Esophagus (tissue), 2 donors: Measurements from ENCODE around the gene SPTLC3. TPM values are rescaled to one million over a fixed set of nuclear protein-coding genes. Genes with fewer than 3 reads are reported as not detected.
"Not testable (repeated sequence)": the region's sequence is repeated elsewhere in the genome, so short reads cannot be mapped to it uniquely, and the experiment has no call there.

Experiments used
- H3K27ac ChIP-seq, 2 donors: one replicate each; pipeline ENCODE4 v1.5.1; 2013; ENCODE audit warnings: low read depth in 2 of 2, mild to moderate bottlenecking in 2 of 2, inconsistent platforms in 1 of 2, low read length in 1 of 2, moderate library complexity in 1 of 2
- H3K27me3 ChIP-seq, 2 donors: one replicate each; pipeline ENCODE4 v1.6.1; 2013; ENCODE audit warnings: low read length in 2 of 2, control low read depth in 1 of 2, mild to moderate bottlenecking in 1 of 2; ENCODE audit not compliant: insufficient read depth in 2 of 2, control insufficient read depth in 1 of 2
- H3K36me3 ChIP-seq, 2 donors: one replicate each; pipeline ENCODE4 v1.6.1; 2013; ENCODE audit warnings: low read length in 1 of 2; ENCODE audit not compliant: control insufficient read depth in 2 of 2, insufficient read depth in 2 of 2
- H3K4me1 ChIP-seq, 2 donors: one replicate each; pipeline ENCODE4 v1.6.1; 2013; ENCODE audit warnings: low read length in 1 of 2; ENCODE audit not compliant: control insufficient read depth in 2 of 2, insufficient read depth in 2 of 2
- H3K4me3 ChIP-seq, 2 donors: one replicate each; pipeline ENCODE4 v1.5.1; 2013; ENCODE audit warnings: low read length in 2 of 2, mild to moderate bottlenecking in 2 of 2, low read depth in 1 of 2, moderate library complexity in 1 of 2
- H3K9me3 ChIP-seq, 2 donors: one replicate each; pipeline ENCODE4 v1.6.1; 2013; ENCODE audit warnings: mild to moderate bottlenecking in 2 of 2, low read depth in 1 of 2, low read length in 1 of 2, moderate library complexity in 1 of 2; ENCODE audit not compliant: control insufficient read depth in 2 of 2, insufficient read depth in 1 of 2
- WGBS, 2 donors: extraction: QIAGEN DNeasy Blood & Tissue Kit; methylation state at CpG; one replicate each; pipeline ENCODE4 v1.1.7; 2013; 5-methylcytosine and 5-hydroxymethylcytosine counted together
- polyA plus RNA-seq, 2 donors: library from polyadenylated mRNA; stranded (reverse); fragments of 200-250 nt; gene quantifications; one replicate each; pipeline ENCODE4 v1.2.3, GENCODE V29; 2013
- donor health status: healthy with polysubstance abuse.
- donor health status: Bipolar disorder and iron deficiency.

The SPTLC3 gene
- polyA plus RNA-seq, 2 donors, result 3.5 TPM

DNA sequence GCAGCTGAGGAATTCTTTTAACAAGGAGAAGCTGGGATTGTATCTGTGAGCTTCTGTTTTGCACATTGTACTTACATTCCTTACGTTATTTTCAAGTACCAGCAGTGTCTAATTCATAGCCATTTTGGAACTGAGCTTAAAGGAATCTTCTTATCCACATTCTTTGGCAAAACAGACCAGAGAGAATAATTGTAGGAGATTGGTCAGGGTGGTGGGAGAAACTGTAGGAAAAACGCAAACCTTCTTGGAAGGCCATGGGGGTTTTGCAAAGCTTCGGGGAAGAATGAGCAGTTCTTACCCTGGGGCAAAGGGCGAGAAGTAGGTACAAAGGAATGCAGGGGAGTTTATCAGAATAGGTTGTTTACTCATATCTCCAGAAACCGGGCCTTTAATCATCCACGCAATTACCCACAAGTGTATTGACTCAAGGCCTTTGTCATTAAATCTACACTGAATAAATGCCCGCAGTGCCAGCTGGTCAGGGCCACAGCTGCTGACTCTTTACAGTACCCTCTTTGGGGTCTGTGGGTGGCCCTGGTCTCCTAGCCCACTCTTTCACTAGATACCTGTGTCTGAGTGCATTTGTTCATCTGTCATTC lies 39.6 kb upstream of the SPTLC3 start:
- Histone ChIP-seq H3K4me3 (no peak overlapping the region), H3K4me1 (no peaks in the 10 kb centered on the region), H3K27ac (no peak overlapping the region), H3K36me3 (no peaks in the 10 kb centered on the region), H3K9me3 (no peaks in the 10 kb centered on the region), H3K27me3 (no peaks in the 10 kb centered on the region)
- WGBS, 2 donors, result 73% methylated on average over 7 of the region's 7 CpGs

DNA sequence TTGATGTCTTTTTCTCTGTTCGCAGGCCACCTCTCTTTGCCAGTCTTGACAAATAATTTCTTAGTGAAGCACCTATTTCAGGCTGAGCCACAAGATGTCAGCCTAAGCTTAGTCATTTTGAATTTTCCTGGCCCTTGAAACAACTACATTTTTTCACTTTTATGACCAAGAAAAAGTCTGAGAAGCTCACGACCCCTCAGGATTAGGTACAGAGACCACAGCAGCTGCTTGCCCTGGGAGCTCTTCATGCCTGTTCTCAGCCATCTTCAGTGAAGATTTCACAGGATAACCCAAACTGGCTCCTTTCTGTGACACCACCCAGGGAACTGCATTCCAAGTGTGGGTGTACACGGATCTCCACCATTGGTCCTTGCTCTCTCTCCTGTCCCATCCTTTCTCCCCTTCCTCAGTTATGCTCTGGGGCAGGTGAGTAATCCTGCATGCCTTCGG lies 38.4 kb upstream of the SPTLC3 start:
- H3K27me3 ChIP-seq, result no peaks in the 10 kb centered on the region
- H3K36me3 ChIP-seq, result no peaks in the 10 kb centered on the region
- no peaks in the 10 kb centered on the region for H3K9me3 ChIP-seq
- WGBS, 2 donors, result 33 to 34% methylated on average over 4 of the region's 4 CpGs
- H3K4me3 ChIP-seq, result no peak overlapping the region
- H3K4me1 ChIP-seq, result no peaks in the 10 kb centered on the region
- H3K27ac ChIP-seq, result no peak overlapping the region

DNA sequence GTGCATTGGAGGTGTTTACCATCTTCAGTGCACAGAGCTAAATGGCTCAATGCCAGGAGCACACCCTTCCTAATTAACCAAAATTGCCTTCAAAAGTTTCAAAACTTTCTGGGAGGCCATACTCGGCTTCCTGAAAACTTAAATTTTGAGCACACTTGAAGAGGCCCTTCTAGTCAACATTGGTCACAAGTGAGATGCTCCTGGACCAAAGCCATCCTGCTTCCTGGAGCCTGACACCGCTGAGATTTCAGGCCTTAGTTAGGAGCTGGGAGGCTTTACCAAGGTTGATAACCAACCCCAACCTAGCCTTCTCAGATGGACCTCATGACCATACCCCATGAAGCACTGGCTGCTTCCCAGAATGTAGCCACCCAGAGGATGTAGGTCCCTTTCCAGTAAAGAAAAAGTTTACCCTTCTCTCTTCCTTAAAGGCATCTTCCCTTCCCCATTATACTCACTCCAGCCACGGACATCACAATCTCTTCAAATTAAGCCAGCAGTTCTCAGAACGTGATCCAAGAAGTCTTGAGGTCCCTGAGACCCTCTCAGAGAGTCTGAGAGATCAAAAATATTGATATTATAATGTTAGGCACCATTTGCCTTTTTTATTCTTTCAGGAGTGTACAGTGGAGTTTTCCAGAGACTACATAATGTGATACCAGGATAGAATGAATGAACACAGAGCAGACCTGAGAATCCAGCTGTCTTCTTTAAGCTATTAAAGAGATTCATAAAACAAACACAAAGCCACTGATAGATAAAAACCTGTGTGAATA lies 32.8 kb upstream of the SPTLC3 start:
- WGBS, 2 donors, result 76 to 87% methylated on average over 4 of the region's 4 CpGs
- Histone ChIP-seq H3K4me1 (no peaks in the 10 kb centered on the region), H3K27ac (no peak overlapping the region), H3K36me3 (no peaks in the 10 kb centered on the region), H3K27me3 (no peaks in the 10 kb centered on the region), H3K4me3 (no peak overlapping the region), H3K9me3 (no peaks in the 10 kb centered on the region)

DNA sequence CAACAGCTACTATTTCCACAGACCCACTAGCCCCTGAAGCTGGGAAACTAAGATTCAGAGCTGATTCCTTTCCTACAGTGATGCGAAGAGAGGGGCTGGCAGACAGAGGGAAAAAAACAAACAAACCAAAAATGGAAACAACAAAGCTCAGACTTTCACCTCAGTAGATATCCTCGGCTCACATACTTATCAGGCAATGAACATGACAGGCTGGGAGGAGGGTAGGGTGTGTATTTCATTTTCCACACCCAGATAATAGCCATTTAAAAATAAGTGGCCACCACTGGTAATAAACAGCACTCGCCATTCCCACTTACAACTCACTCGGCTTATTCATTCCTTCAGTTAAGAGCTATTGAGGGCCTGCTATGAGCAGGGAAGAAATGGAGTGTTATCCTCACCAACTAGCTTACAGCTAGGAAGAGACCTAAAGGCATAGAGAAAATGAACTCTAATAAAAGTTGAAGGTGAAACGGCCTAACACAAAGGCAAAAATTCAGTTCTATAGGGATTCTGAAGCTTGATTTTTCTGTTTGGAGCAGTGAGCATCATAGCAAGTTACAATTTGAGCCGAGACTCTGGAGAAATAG lies 32.0 kb upstream of the SPTLC3 start:
- Histone ChIP-seq H3K9me3 (no peaks in the 10 kb centered on the region), H3K27ac (no peak overlapping the region), H3K4me3 (no peak overlapping the region), H3K36me3 (no peaks in the 10 kb centered on the region), H3K4me1 (no peaks in the 10 kb centered on the region), H3K27me3 (no peaks in the 10 kb centered on the region)
- WGBS, 2 donors, result 78 to 89% methylated on average over 6 of the region's 6 CpGs

DNA sequence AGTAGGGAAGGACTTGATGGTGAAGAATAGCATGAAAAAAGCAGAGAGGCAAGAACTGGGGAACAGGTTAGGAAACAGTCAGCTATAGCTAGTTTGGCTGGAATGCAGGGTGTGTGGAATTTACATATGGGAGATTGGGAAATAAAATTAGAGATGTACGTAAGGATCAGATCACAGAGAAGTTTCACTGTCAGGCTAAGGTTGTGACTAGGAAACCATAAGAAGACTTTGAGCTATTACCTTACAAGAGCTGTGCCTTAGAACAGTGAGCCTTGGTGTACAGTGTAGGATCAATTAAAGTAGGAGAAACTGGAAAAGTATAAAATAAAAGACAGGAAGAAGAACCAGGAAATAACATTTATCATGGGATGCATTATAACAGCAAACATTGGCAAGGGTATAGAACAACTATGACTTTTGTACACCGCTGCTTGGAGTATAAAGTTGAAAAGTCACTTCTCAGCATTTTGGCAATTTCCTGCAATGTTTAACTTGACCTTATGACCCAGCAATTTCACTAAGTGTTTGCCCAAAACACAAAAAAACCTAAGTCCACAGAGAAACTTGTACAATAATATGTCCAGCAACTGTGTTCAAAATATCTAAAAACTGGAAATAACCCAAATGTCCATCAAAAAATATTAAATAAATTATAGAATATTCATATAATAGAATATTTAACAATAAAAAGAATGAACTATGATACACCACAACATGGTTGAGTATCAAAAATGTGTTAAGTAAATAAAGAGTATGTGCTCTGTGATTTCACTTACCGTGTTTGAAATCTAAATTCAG lies 31.2 kb upstream of the SPTLC3 start:
- H3K36me3 ChIP-seq, result no peaks in the 10 kb centered on the region
- no peak overlapping the region for H3K27ac ChIP-seq
- WGBS, 2 donors, result 62 to 75% methylated on average over 3 of the region's 3 CpGs
- H3K4me1 ChIP-seq, result no peaks in the 10 kb centered on the region
- no peak overlapping the region for H3K4me3 ChIP-seq
- H3K27me3 ChIP-seq, result no peaks in the 10 kb centered on the region
- H3K9me3 ChIP-seq, result no peaks in the 10 kb centered on the region

DNA sequence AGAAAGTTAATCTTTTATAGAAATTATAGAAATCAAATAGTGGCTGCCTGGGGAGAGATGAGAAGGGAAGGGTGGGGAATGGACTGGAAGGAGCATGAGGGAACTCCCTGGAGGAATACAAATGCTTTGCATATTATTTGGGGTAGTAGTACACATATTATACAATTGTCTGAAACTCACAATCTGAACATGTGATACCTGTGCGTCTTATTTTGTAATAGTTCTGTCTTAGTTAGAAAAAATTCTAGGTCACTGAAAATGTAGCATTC lies 30.7 kb upstream of the SPTLC3 start:
- 89 to 93% methylated on average over 1 of the region's 1 CpG for WGBS, 2 donors
- Histone ChIP-seq H3K4me1 (no peaks in the 10 kb centered on the region), H3K4me3 (no peak overlapping the region), H3K36me3 (no peaks in the 10 kb centered on the region), H3K9me3 (no peaks in the 10 kb centered on the region), H3K27ac (no peak overlapping the region), H3K27me3 (no peaks in the 10 kb centered on the region)

DNA sequence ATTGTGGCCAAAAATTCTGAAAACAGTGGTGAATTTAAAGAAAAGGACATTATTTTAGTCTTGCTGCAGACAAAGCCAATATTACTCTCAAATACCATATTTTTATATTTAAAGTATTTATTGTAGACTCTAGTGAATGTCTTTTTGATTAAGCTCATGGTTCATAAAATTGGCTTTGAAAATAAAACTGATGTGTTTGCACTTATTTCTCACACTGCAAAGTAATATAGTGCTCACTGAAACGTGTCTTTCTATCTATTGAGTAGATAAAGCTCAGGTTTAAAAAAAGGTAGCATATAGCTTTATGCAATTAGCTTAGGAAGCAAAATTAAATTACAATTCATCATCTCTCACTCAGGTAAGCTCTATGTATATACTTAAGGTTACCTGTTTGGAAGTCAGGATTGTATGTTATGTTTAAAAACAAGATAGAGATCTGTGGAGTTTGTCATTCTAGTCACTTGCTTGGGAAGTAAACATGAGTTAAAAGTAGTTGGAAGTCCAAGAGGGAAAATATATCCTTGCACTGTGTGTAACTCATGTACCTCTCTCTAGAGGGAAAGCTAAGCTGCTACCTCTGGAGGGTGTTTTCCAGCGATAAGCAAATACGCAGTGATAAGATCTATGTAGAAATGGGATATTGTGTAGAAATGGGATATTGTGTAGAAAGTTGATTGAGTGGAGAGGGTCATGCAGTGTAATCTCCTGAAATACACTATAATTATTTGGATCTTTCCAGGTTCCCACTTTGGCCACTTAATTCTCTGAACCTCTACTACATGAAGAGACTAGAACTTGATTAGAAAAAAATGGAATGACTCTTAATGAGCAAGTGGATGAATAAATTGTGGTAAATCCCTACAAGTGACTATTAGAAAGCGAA lies 29.9 kb upstream of the SPTLC3 start:
- Histone ChIP-seq H3K9me3 (no peaks in the 10 kb centered on the region), H3K4me1 (no peaks in the 10 kb centered on the region), H3K27me3 (no peaks in the 10 kb centered on the region), H3K27ac (no peak overlapping the region), H3K4me3 (no peak overlapping the region), H3K36me3 (no peaks in the 10 kb centered on the region)
- WGBS, 2 donors, result 78 to 85% methylated on average over 4 of the region's 4 CpGs

DNA sequence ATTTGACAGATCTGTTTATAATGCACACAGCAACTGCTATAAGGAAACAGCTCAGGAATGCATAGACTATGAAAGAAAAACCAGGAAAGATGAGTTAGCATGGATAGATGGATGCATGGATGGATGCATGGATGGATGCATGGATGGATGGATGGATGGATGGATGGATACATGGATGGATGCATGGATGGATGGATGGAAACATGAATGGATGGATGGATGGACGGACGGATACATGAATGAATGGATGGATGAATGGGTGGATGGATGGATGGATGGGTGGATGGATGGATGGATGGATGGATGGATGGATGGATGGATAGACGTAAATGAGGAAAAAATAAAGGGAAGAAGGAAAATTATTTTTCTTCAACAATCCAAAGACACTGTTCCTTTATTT lies 29.1 kb upstream of the SPTLC3 start:
- WGBS, 2 donors, result 90 to 92% methylated on average over 3 of the region's 3 CpGs
- H3K4me3 ChIP-seq, H3K4me1 ChIP-seq, H3K9me3 ChIP-seq, H3K36me3 ChIP-seq, H3K27me3 ChIP-seq, H3K27ac ChIP-seq: not testable (repeated sequence)

DNA sequence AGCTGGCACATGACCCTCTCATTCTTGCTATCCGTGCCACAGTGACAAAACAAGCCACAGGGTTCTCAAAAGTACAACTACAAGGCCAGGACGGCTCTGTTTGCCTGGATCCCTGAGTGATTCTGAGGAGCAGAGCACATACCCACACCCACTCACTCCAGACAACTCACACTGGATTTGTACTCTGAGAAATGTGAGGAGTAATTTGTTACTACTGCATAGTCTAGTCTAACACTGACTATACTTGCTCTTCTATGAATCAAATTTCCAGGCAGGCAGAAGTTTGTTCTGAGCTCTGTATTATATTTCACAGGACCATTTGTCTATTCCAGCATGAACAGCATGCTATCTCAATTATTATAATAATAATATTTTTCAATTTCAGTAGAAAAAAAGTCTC lies 26.7 kb upstream of the SPTLC3 start:
- no peaks in the 10 kb centered on the region for H3K36me3 ChIP-seq
- no peaks in the 10 kb centered on the region for H3K4me1 ChIP-seq
- WGBS, 2 donors, result 76 to 80% methylated on average over 2 of the region's 2 CpGs
- H3K9me3 ChIP-seq, result no peaks in the 10 kb centered on the region
- no peak overlapping the region for H3K27ac ChIP-seq
- no peaks in the 10 kb centered on the region for H3K27me3 ChIP-seq
- no peak overlapping the region for H3K4me3 ChIP-seq
